SK-N-MC (cell line): Measurements from ENCODE around the gene TPPP.

Experiments used
- EZH2 ChIP-seq: fragments of 200-600 bp; sonication (generic); IDR thresholded peaks from one replicate; pipeline ENCODE4 v1.6.1; 2017; ENCODE audit warnings: antibody characterized with exemption
- POLR2AphosphoS5 ChIP-seq: IDR thresholded peaks from 2 replicates; pipeline ENCODE4 v1.6.1; 2012; ENCODE audit warnings: mild to moderate bottlenecking, low read depth, low read length, borderline replicate concordance

GRCh38 chr5:624951-625230 lies 68.3 kb downstream of the TPPP start:
- no peak for TF ChIP-seq POLR2AphosphoS5
- TF ChIP-seq EZH2, result no peak
